HepG2 (cell line): ENCODE data around the gene PRDM11. TPM values are rescaled to one million over a fixed set of nuclear protein-coding genes. Genes with fewer than 3 reads are reported as not detected.

ENCODE experiments used
- AKNA ChIP-seq: sonication (generic); formaldehyde crosslinking; IDR thresholded peaks from 2 replicates; pipeline ENCODE4 v1.4.0; 2020; ENCODE audit warnings: missing genetic modification reagents, borderline replicate concordance
- ARID2 ChIP-seq: sonication (generic); formaldehyde crosslinking; IDR thresholded peaks from 2 replicates; pipeline ENCODE4 v1.8.1; 2022; ENCODE audit warnings: mild to moderate bottlenecking, missing genetic modification reagents, borderline replicate concordance
- EED ChIP-seq: sonication (generic); formaldehyde crosslinking; IDR thresholded peaks from 2 replicates; pipeline ENCODE4 v1.5.0; 2020; ENCODE audit warnings: mild to moderate bottlenecking, missing genetic modification reagents
- FOXA3 ChIP-seq: IDR thresholded peaks from 2 replicates; pipeline ENCODE4 v1.6.1; 2016; ENCODE audit warnings: missing genetic modification reagents, missing compliant biosample characterization
- GABPB1 ChIP-seq: IDR thresholded peaks from 2 replicates; pipeline ENCODE4 v1.6.1; 2016; ENCODE audit warnings: mild to moderate bottlenecking, missing genetic modification reagents, moderate library complexity, missing compliant biosample characterization
- GLMP ChIP-seq: sonication (generic); formaldehyde crosslinking; IDR thresholded peaks from 2 replicates; pipeline ENCODE4 v1.9.0; 2021; ENCODE audit warnings: missing genetic modification reagents, mild to moderate bottlenecking, borderline replicate concordance
- MED1 ChIP-seq: sonication (generic); formaldehyde crosslinking; IDR thresholded peaks from 2 replicates; pipeline ENCODE4 v1.4.0; 2020; ENCODE audit warnings: missing genetic modification reagents
- NFYB ChIP-seq: sonication (generic); formaldehyde crosslinking; IDR thresholded peaks from 2 replicates; pipeline ENCODE4 v1.4.0; 2020; ENCODE audit warnings: missing genetic modification reagents
- RAD21 ChIP-seq: fragments of 450-650 bp; formaldehyde crosslinking; IDR thresholded peaks from 2 replicates; pipeline ENCODE4 v1.5.0; 2020; ENCODE audit warnings: mild to moderate bottlenecking
- SRF ChIP-seq: IDR thresholded peaks from 2 replicates; pipeline ENCODE4 v1.6.1; 2011; ENCODE audit warnings: mild to moderate bottlenecking, low read depth, low read length, moderate library complexity
- TCF7L2 ChIP-seq: IDR thresholded peaks from 2 replicates; pipeline ENCODE4 v1.6.1; 2011; ENCODE audit warnings: mild to moderate bottlenecking, low read depth, low read length, moderate library complexity
- ZBTB2 ChIP-seq: sonication (generic); formaldehyde crosslinking; IDR thresholded peaks from 2 replicates; pipeline ENCODE4 v1.8.0; 2022; ENCODE audit warnings: low read depth, missing genetic modification reagents
- ZC3H4 ChIP-seq: sonication (generic); formaldehyde crosslinking; IDR thresholded peaks from 2 replicates; pipeline ENCODE4 v1.4.0; 2020; ENCODE audit warnings: missing genetic modification reagents, borderline replicate concordance
- ZFP36 ChIP-seq: fragments of 150-350 bp; IDR thresholded peaks from 2 replicates; pipeline ENCODE4 v1.6.1; 2018; ENCODE audit warnings: borderline replicate concordance, low read length, low read depth; ENCODE audit not compliant: partially characterized antibody
- ZNF451 ChIP-seq: sonication (generic); formaldehyde crosslinking; IDR thresholded peaks from 2 replicates; pipeline ENCODE4 v1.5.0; 2020; ENCODE audit warnings: mild to moderate bottlenecking, missing genetic modification reagents
- ZNF691 ChIP-seq: sonication (generic); formaldehyde crosslinking; IDR thresholded peaks from 2 replicates; pipeline ENCODE4 v1.4.0; 2020; ENCODE audit warnings: missing genetic modification reagents, low read depth, mild to moderate bottlenecking, borderline replicate concordance
- ZNF800 ChIP-seq: sonication (generic); formaldehyde crosslinking; IDR thresholded peaks from 2 replicates; pipeline ENCODE4 v1.4.0; 2020; ENCODE audit warnings: missing genetic modification reagents
- ZSCAN31 ChIP-seq: sonication (generic); formaldehyde crosslinking; IDR thresholded peaks from 2 replicates; pipeline ENCODE4 v1.5.0; 2020; ENCODE audit warnings: low read depth, mild to moderate bottlenecking, missing genetic modification reagents
- polyA plus RNA-seq, 8 experiments: library from polyadenylated mRNA; depleted of rRNA in 3 of 8; stranded (reverse) in 7 of 8; unstranded in 1 of 8; fragments of >200 nt; fragmentation: Illumina TruSeq in 4 of 8; extraction: Trizol in 4 of 8; gene quantifications; 2 replicates each; pipeline versions ENCODE4 v1.2.1 to v1.2.3, GENCODE V29; 2011 to 2016; ENCODE audit warnings: low read depth in 4 of 8, missing spikeins in 1 of 8, mixed read lengths in 1 of 8; ENCODE audit not compliant: insufficient read depth in 1 of 8
- total RNA-seq, 5 experiments: library from RNA; depleted of rRNA; stranded (reverse); fragments of >200 nt; fragmentation: Illumina TruSeq; extraction: Trizol; gene quantifications; 2 replicates each; pipeline ENCODE4 v1.2.3, GENCODE V29; 2016; ENCODE audit warnings: low read depth in 1 of 5

Gene PRDM11
- total and polyA plus RNA-seq, 2 of the 13 experiments (the other 11 are each of a cell fraction or from before 2014, with no cell fraction given): 3.4 to 4.7 TPM

- TF ChIP-seq EED (CRISPR knock-in tag) (no peak), GLMP (CRISPR knock-in tag) (no peak), FOXA3 (peak; percentile 77), ZC3H4 (CRISPR knock-in tag) (no peak), ZBTB2 (CRISPR knock-in tag) (peak; percentile 39; the same call in 1 of the 2 replicates), TCF7L2 (no peak), ARID2 (CRISPR knock-in tag) (no peak), ZSCAN31 (no peak), ZNF451 (CRISPR knock-in tag) (peak; percentile 47; the same call in 1 of the 2 replicates), ZNF691 (CRISPR knock-in tag) (peak; percentile 74; the same call in 1 of the 2 replicates), ZFP36 (no peak), GABPB1 (CRISPR knock-in tag) (peak; percentile 72), SRF (no peak), NFYB (CRISPR knock-in tag) (peak; percentile 89), RAD21 (peak; percentile 40; the same call in 1 of the 2 replicates), MED1 (0 out of 2 replicates have a peak, but pooled peaks have one; percentile 44), AKNA (CRISPR knock-in tag) (no peak), ZNF800 (CRISPR knock-in tag) (no peak)
Measured at GRCh38 chr11:45147017-45147728, 734 bp downstream of the PRDM11 start (continued).
